Astrocyte (in vitro differentiated cells and primary cell): Measurements from ENCODE around the gene NPHP1. TPM values are rescaled to one million over a fixed set of nuclear protein-coding genes. Genes with fewer than 3 reads are reported as not detected.
"Not testable (repeated sequence)": the region's sequence is repeated elsewhere in the genome, so short reads cannot be mapped to it uniquely, and the experiment has no call there.

Experiments
- DNase-seq: peaks from one replicate; pipeline ENCODE4 v3.0.0-alpha.2; 2010; ENCODE audit warnings: low read depth
- FAIRE-seq: peaks from 2 replicates; lab custom pipeline; 2011; peaks lifted over from hg19 to GRCh38; lab: Jason Lieb, UNC
- H2AFZ ChIP-seq: 2 replicates; pipeline ENCODE4 v1.6.0; 2012; ENCODE audit warnings: low read depth, low read length, inconsistent platforms
- H3K27ac ChIP-seq: 2 replicates; pipeline ENCODE4 v1.5.1; 2011; ENCODE audit warnings: low read depth, low read length, inconsistent platforms
- H3K27me3 ChIP-seq: 2 replicates; pipeline ENCODE4 v1.6.0; 2011; ENCODE audit warnings: low read length, inconsistent platforms; ENCODE audit not compliant: insufficient read depth
- H3K36me3 ChIP-seq: 2 replicates; pipeline ENCODE4 v1.5.1; 2011; ENCODE audit warnings: low read length, inconsistent platforms; ENCODE audit not compliant: insufficient read depth
- H3K4me1 ChIP-seq: 2 replicates; pipeline ENCODE4 v1.5.1; 2011; ENCODE audit warnings: low read length, inconsistent platforms; ENCODE audit not compliant: insufficient read depth
- H3K4me2 ChIP-seq: 2 replicates; pipeline ENCODE4 v1.6.0; 2012; ENCODE audit warnings: low read length, inconsistent platforms
- H3K4me3 ChIP-seq: 2 replicates; pipeline ENCODE4 v1.5.1; 2011; ENCODE audit warnings: low read depth, mild to moderate bottlenecking, low read length, inconsistent platforms; ENCODE audit not compliant: insufficient read depth
- H3K79me2 ChIP-seq: 2 replicates; pipeline ENCODE4 v1.6.0; 2012; ENCODE audit warnings: mild to moderate bottlenecking, low read length, inconsistent platforms; ENCODE audit not compliant: insufficient read depth
- H3K9ac ChIP-seq: 2 replicates; pipeline ENCODE4 v1.6.0; 2012; ENCODE audit warnings: mild to moderate bottlenecking, low read length, inconsistent platforms
- H3K9me3 ChIP-seq: 2 replicates; pipeline ENCODE4 v1.5.1; 2012; ENCODE audit warnings: low read depth, mild to moderate bottlenecking, low read length, inconsistent platforms; ENCODE audit not compliant: insufficient read depth
- H4K20me1 ChIP-seq: 2 replicates; pipeline ENCODE4 v1.6.0; 2012; ENCODE audit warnings: low read length, inconsistent platforms; ENCODE audit not compliant: insufficient read depth
- H3K27ac Mint-ChIP-seq: one replicate; pipeline ENCODE4 v1.8.0; 2021; ENCODE audit warnings: mild to moderate bottlenecking, mixed read lengths; ENCODE audit not compliant: unreplicated experiment
- H3K27me3 Mint-ChIP-seq: one replicate; pipeline ENCODE4 v1.8.0; 2021; ENCODE audit warnings: low read depth, mixed read lengths; ENCODE audit not compliant: unreplicated experiment
- H3K36me3 Mint-ChIP-seq: one replicate; pipeline ENCODE4 v1.8.0; 2021; ENCODE audit warnings: low read depth, mixed read lengths; ENCODE audit not compliant: unreplicated experiment
- H3K4me1 Mint-ChIP-seq: one replicate; pipeline ENCODE4 v1.8.0; 2021; ENCODE audit warnings: low read depth, mixed read lengths; ENCODE audit not compliant: unreplicated experiment
- H3K4me3 Mint-ChIP-seq: one replicate; pipeline ENCODE4 v1.8.0; 2021; ENCODE audit warnings: mild to moderate bottlenecking, moderate library complexity, mixed read lengths; ENCODE audit not compliant: unreplicated experiment
- H3K9me3 Mint-ChIP-seq: one replicate; pipeline ENCODE4 v1.8.0; 2021; ENCODE audit warnings: mild to moderate bottlenecking, mixed read lengths; ENCODE audit not compliant: unreplicated experiment
- CTCF ChIP-seq: IDR thresholded peaks from 2 replicates; pipeline ENCODE4 v1.5.1; 2011; ENCODE audit warnings: low read depth, mild to moderate bottlenecking, inconsistent platforms, low read length, moderate library complexity; ENCODE audit not compliant: insufficient read depth
- EZH2 ChIP-seq: IDR thresholded peaks from 2 replicates; pipeline ENCODE4 v1.6.1; 2012; ENCODE audit warnings: mild to moderate bottlenecking, low read length, inconsistent platforms; ENCODE audit not compliant: insufficient read depth
- total RNA-seq: library from RNA; stranded (reverse); gene quantifications from 2 replicates; pipeline ENCODE4 v1.2.1, GENCODE V29; 2021

NPHP1 gene
- total RNA-seq, 1 donor from 2014 or later: 3.3 TPM

GRCh38 chr2:110114831-110115255, 90.0 kb downstream of the NPHP1 start:
- FAIRE-seq (no peak), DNase-seq (no peak)
- no peaks in the 10 kb centered on the region for H3K36me3 ChIP-seq
- peak overlapping the region; percentile 79 for H2AFZ ChIP-seq
- H3K9ac ChIP-seq: peak overlapping the region; percentile 79
- no peak overlapping the region for H3K27ac Mint-ChIP-seq
- no peaks in the 10 kb centered on the region for H4K20me1 ChIP-seq
- H3K4me2 ChIP-seq: peak overlapping the region; percentile 96
- TF ChIP-seq CTCF: no peak
- TF ChIP-seq EZH2: no peak
- H3K4me1 ChIP-seq: peaks cover 14% of the 10 kb centered on the region
- peaks cover 29% of the 10 kb centered on the region for H3K79me2 ChIP-seq
- H3K27me3 ChIP-seq: no peaks in the 10 kb centered on the region
- H3K36me3 Mint-ChIP-seq: no peaks in the 10 kb centered on the region
- H3K4me3 ChIP-seq: peak overlapping the region; percentile 62
- no peak overlapping the region for H3K4me3 Mint-ChIP-seq
- no peaks in the 10 kb centered on the region for H3K9me3 ChIP-seq
- no peaks in the 10 kb centered on the region for H3K9me3 Mint-ChIP-seq
- peaks cover 67% of the 10 kb centered on the region for H3K27me3 Mint-ChIP-seq
- H3K27ac ChIP-seq: no peak overlapping the region
- no peaks in the 10 kb centered on the region for H3K4me1 Mint-ChIP-seq

GRCh38 chr2:110113961-110114591, 90.7 kb downstream of the NPHP1 start:
- Histone ChIP-seq H3K4me1 (peaks cover 14% of the 10 kb centered on the region), H3K27me3 (no peaks in the 10 kb centered on the region), H3K9me3 (no peaks in the 10 kb centered on the region), H3K4me3 (no peak overlapping the region), H3K27ac (no peak overlapping the region), H3K36me3 (no peaks in the 10 kb centered on the region), H4K20me1 (no peaks in the 10 kb centered on the region), H3K9ac (no peak overlapping the region), H3K4me2 (peak overlapping the region; percentile 96), H3K79me2 (peaks cover 34% of the 10 kb centered on the region), H2AFZ (no peak overlapping the region)
- TF ChIP-seq CTCF (peak; percentile 16), EZH2 (no peak)
- DNase-seq (no peak), FAIRE-seq (no peak)
- no peaks in the 10 kb centered on the region for H3K9me3 Mint-ChIP-seq
- H3K4me3 Mint-ChIP-seq: no peak overlapping the region
- H3K27ac Mint-ChIP-seq: no peak overlapping the region
- peaks cover 59% of the 10 kb centered on the region for H3K27me3 Mint-ChIP-seq
- H3K36me3 Mint-ChIP-seq: no peaks in the 10 kb centered on the region
- H3K4me1 Mint-ChIP-seq: no peaks in the 10 kb centered on the region

- H3K9me3 Mint-ChIP-seq, H3K27me3 ChIP-seq, H4K20me1 ChIP-seq, H3K9me3 ChIP-seq, H3K4me2 ChIP-seq, FAIRE-seq, H2AFZ ChIP-seq, H3K36me3 Mint-ChIP-seq, H3K9ac ChIP-seq, H3K27ac Mint-ChIP-seq, H3K36me3 ChIP-seq, H3K4me3 ChIP-seq, DNase-seq, H3K27ac ChIP-seq, H3K4me1 Mint-ChIP-seq, H3K4me3 Mint-ChIP-seq: not testable (repeated sequence)
- Histone ChIP-seq H3K79me2 (peaks cover 30% of the 10 kb centered on the region), H3K4me1 (peaks cover 40% of the 10 kb centered on the region)
- H3K27me3 Mint-ChIP-seq: peaks cover 14% of the 10 kb centered on the region
Observed at GRCh38 chr2:110108291-110108690, 96.5 kb downstream of the NPHP1 start.
